ENCODE data around the gene PRKAR2A.
A peak's percentile ranks its signal among the peaks of the same experiment; 100 is the strongest.
"Not testable (repeated sequence)": the region's sequence is repeated elsewhere in the genome, so short reads cannot be mapped to it uniquely, and the experiment has no call there.

Gene PRKAR2A

GRCh38 chr3:48725185-48725855, 122.4 kb downstream of the PRKAR2A start:
- DNase-seq (ENCODE audit: low spot score): not testable (repeated sequence)

- no peak for DNase-seq (ENCODE audit: low spot score)
These were observed 123.9 kb downstream of the PRKAR2A start for GRCh38 chr3:48723725-48724124.

GRCh38 chr3:48723293-48723692, 124.4 kb downstream of the PRKAR2A start:
- DNase-seq (ENCODE audit: low spot score): not testable (repeated sequence)

GRCh38 chr3:48716982-48717746, 130.5 kb downstream of the PRKAR2A start, which contains the start of gene IP6K2:
Gene IP6K2, minus strand, starts transcription at chr3:48717221. Its CDS starts 21,930 bp downstream, at chr3:48695291.
- peak; percentile 100 for DNase-seq (ENCODE audit: low spot score)

- no peak for DNase-seq (ENCODE audit: low spot score)
These were observed 131.1 kb downstream of the PRKAR2A start for GRCh38 chr3:48716508-48716981.

- DNase-seq (ENCODE audit: low spot score): no peak
These were observed 132.4 kb downstream of the PRKAR2A start for GRCh38 chr3:48715174-48715800.

GRCh38 chr3:48711727-48712126, 135.9 kb downstream of the PRKAR2A start:
- DNase-seq (ENCODE audit: low spot score): no peak

GRCh38 chr3:48709051-48709461, 138.6 kb downstream of the PRKAR2A start:
- no peak for DNase-seq (ENCODE audit: low spot score)

- no peak for DNase-seq (ENCODE audit: low spot score)
These were observed 139.2 kb downstream of the PRKAR2A start for GRCh38 chr3:48708481-48708889.

GRCh38 chr3:48707157-48707556, 140.5 kb downstream of the PRKAR2A start:
- no peak for DNase-seq (ENCODE audit: low spot score)

GRCh38 chr3:48702320-48702920, 145.3 kb downstream of the PRKAR2A start:
- DNase-seq (ENCODE audit: low spot score): no peak

- no peak for DNase-seq (ENCODE audit: low spot score)
These were observed 146.8 kb downstream of the PRKAR2A start for GRCh38 chr3:48700731-48701405.

- DNase-seq (ENCODE audit: low spot score): no peak
These were observed 148.8 kb downstream of the PRKAR2A start for GRCh38 chr3:48698891-48699290.

- no peak for DNase-seq (ENCODE audit: low spot score)
These were observed 149.7 kb downstream of the PRKAR2A start for GRCh38 chr3:48697952-48698351.

GRCh38 chr3:48696601-48697000, 151.1 kb downstream of the PRKAR2A start:
- no peak for DNase-seq (ENCODE audit: low spot score)

Data from COLO829 (cell line).